ENCODE results near the gene COX19.

GRCh38 chr7:991729-992656 lies 16.6 kb upstream of the COX19 start:
- TF ChIP-seq POLR2A (IDR thresholded peaks at IDR 0.05) (no peak), CTCF (IDR thresholded peaks at IDR 0.05 in 4 of 5, conservative IDR thresholded peaks at IDR 0.05 in 1 of 5) (no peak)

Data from gastrocnemius medialis (tissue), 4 donors.